Hepatocyte (in vitro differentiated cells): ENCODE data around the gene KRTAP12-2. TPM values are rescaled to one million over a fixed set of nuclear protein-coding genes. Genes with fewer than 3 reads are reported as not detected.
"Not testable (repeated sequence)": the region's sequence is repeated elsewhere in the genome, so short reads cannot be mapped to it uniquely, and the experiment has no call there.

Source experiments
- DNase-seq: peaks from one replicate; pipeline ENCODE4 v3.0.0-alpha.2; 2016; ENCODE audit warnings: low spot score
- H2AFZ ChIP-seq: fragments of 200-600 bp; sonication (generic); 2 replicates; pipeline ENCODE4 v1.6.0; 2016; ENCODE audit warnings: antibody characterized with exemption, mild to moderate bottlenecking
- H3K27ac ChIP-seq: fragments of 200-600 bp; sonication (generic); 2 replicates; pipeline ENCODE4 v1.5.1; 2016; ENCODE audit warnings: mild to moderate bottlenecking
- H3K27me3 ChIP-seq: fragments of 200-600 bp; sonication (generic); 2 replicates; pipeline ENCODE4 v1.6.1; 2016
- H3K36me3 ChIP-seq: fragments of 200-600 bp; sonication (generic); replicated peaks from 2 replicates; pipeline ENCODE4 v1.5.1; 2016; ENCODE audit warnings: low read depth; ENCODE audit not compliant: insufficient read depth
- H3K4me1 ChIP-seq: fragments of 200-600 bp; sonication (generic); 2 replicates; pipeline ENCODE4 v1.5.1; 2016; ENCODE audit warnings: mild to moderate bottlenecking, moderate library complexity; ENCODE audit not compliant: insufficient read depth
- H3K4me2 ChIP-seq: fragments of 200-600 bp; sonication (generic); 2 replicates; pipeline ENCODE4 v1.6.0; 2016
- H3K4me3 ChIP-seq: fragments of 200-600 bp; sonication (generic); 2 replicates; pipeline ENCODE4 v1.5.1; 2016; ENCODE audit warnings: mild to moderate bottlenecking
- H3K79me2 ChIP-seq: fragments of 200-600 bp; sonication (generic); 2 replicates; pipeline ENCODE4 v1.6.0; 2017; ENCODE audit warnings: mild to moderate bottlenecking
- H3K9me2 ChIP-seq: fragments of 200-600 bp; sonication (generic); replicated peaks from 2 replicates; pipeline ENCODE4 v1.6.0; 2017; ENCODE audit warnings: mild to moderate bottlenecking; ENCODE audit not compliant: insufficient read depth
- H3K9me3 ChIP-seq: fragments of 200-600 bp; sonication (generic); 2 replicates; pipeline ENCODE4 v1.5.1; 2016; ENCODE audit warnings: low read depth, mild to moderate bottlenecking
- H4K20me1 ChIP-seq: fragments of 200-600 bp; sonication (generic); 2 replicates; pipeline ENCODE4 v1.6.0; 2016; ENCODE audit warnings: mild to moderate bottlenecking; ENCODE audit not compliant: insufficient read depth, poor library complexity, severe bottlenecking
- EZH2 ChIP-seq: fragments of 200-600 bp; sonication (generic); IDR thresholded peaks from 2 replicates; pipeline ENCODE4 v1.6.1; 2016; ENCODE audit warnings: antibody characterized with exemption, mild to moderate bottlenecking, borderline replicate concordance
- EZH2phosphoT487 ChIP-seq: fragments of 200-600 bp; sonication (generic); IDR thresholded peaks from one replicate; pipeline ENCODE4 v1.6.1; 2018; ENCODE audit warnings: antibody characterized with exemption, mild to moderate bottlenecking, low read depth, moderate library complexity; ENCODE audit not compliant: unreplicated experiment, severe bottlenecking
- WGBS: methylation state at CpG from one replicate; pipeline ENCODE4 v1.1.6; 2016; ENCODE audit warnings: low lambda C conversion rate; ENCODE audit errors: missing lambda C conversion rate; 5-methylcytosine and 5-hydroxymethylcytosine counted together
- polyA plus RNA-seq: library from polyadenylated mRNA; unstranded; fragments of >200 nt; fragmentation: Nextera tagmentation; extraction: Ambion mirVana; gene quantifications from 2 replicates; pipeline ENCODE4 v1.2.1, GENCODE V29; 2016
- total RNA-seq: library from RNA; depleted of rRNA; stranded (reverse); fragments of >200 nt; gene quantifications from 2 replicates; pipeline ENCODE4 v1.2.3, GENCODE V29; 2014
- TF ChIP-seq, protein P1 (sequence below): fragments of 200-600 bp; sonication (generic); IDR thresholded peaks from 2 replicates; pipeline ENCODE4 v1.5.1; 2016; ENCODE audit warnings: antibody characterized with exemption, mild to moderate bottlenecking; ENCODE audit not compliant: poor library complexity

KRTAP12-2 gene
- total and polyA plus RNA-seq, 2 experiments from 2014 or later: not detected

DNA sequence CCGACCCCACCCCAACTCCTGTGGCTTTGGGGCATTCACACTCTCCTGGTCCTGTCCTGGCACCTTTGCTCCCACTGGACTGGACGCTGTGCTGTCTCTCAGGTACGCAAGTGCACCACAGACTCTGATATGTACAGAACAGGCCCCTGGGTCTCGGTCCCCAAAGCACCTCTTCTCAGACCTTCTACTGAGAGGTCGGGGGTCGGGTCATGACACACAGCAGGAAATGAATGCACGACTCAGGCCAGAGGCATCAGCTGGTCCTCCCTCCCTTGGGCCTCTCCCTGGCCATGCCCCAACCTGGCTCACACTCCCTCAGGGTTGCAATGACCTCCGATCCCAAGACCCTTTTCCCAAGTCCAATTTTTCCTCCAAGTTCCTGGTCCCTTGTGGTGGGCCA is 28.5 kb upstream of the KRTAP12-2 start:
- WGBS: 78% methylated on average over 8 of the region's 8 CpGs
- H3K27ac ChIP-seq: no peak overlapping the region
- H4K20me1 ChIP-seq: no peaks in the 10 kb centered on the region
- peaks cover 8% of the 10 kb centered on the region for H3K9me3 ChIP-seq
- H3K4me3 ChIP-seq: no peak overlapping the region
- no peaks in the 10 kb centered on the region for H3K9me2 ChIP-seq
- peaks cover 3% of the 10 kb centered on the region for H3K4me1 ChIP-seq
- H3K36me3 ChIP-seq: no peaks in the 10 kb centered on the region
- H3K79me2 ChIP-seq: no peaks in the 10 kb centered on the region
- peaks cover 18% of the 10 kb centered on the region for H3K27me3 ChIP-seq
- no peak overlapping the region for H3K4me2 ChIP-seq
- H2AFZ ChIP-seq: no peak overlapping the region
- TF ChIP-seq, protein P1, sequence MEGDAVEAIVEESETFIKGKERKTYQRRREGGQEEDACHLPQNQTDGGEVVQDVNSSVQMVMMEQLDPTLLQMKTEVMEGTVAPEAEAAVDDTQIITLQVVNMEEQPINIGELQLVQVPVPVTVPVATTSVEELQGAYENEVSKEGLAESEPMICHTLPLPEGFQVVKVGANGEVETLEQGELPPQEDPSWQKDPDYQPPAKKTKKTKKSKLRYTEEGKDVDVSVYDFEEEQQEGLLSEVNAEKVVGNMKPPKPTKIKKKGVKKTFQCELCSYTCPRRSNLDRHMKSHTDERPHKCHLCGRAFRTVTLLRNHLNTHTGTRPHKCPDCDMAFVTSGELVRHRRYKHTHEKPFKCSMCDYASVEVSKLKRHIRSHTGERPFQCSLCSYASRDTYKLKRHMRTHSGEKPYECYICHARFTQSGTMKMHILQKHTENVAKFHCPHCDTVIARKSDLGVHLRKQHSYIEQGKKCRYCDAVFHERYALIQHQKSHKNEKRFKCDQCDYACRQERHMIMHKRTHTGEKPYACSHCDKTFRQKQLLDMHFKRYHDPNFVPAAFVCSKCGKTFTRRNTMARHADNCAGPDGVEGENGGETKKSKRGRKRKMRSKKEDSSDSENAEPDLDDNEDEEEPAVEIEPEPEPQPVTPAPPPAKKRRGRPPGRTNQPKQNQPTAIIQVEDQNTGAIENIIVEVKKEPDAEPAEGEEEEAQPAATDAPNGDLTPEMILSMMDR: no peak
- TF ChIP-seq EZH2: no peak
- no peak for TF ChIP-seq EZH2phosphoT487
- DNase-seq: no peak

DNA sequence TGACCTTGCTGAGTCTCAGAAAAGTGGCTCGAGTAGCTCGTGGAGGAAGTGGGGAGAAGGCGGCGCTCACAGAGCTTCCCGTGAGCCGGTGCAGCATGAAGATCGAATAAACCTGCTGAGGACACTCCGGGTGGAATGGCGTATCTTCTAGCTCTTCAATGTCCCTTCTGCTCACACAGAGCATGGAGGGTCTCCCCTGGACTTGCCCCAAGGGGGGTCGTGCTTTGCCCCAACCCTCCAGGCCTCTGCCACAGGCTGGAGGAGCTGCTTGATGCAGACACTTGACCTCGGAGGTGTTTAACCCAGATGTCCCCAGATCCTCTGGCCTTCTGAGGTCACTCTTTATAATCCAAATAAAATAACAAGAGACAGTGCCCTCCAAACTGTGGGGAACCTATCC is 28.0 kb upstream of the KRTAP12-2 start:
- Histone ChIP-seq H3K27ac (no peak overlapping the region), H2AFZ (no peak overlapping the region), H3K9me2 (no peaks in the 10 kb centered on the region), H3K27me3 (peaks cover 17% of the 10 kb centered on the region), H4K20me1 (no peaks in the 10 kb centered on the region), H3K9me3 (peaks cover 8% of the 10 kb centered on the region), H3K36me3 (no peaks in the 10 kb centered on the region), H3K79me2 (no peaks in the 10 kb centered on the region), H3K4me3 (no peak overlapping the region), H3K4me2 (no peak overlapping the region), H3K4me1 (peaks cover 3% of the 10 kb centered on the region)
- TF ChIP-seq, protein P1: no peak
- TF ChIP-seq EZH2 (no peak), EZH2phosphoT487 (no peak)
- no peak for DNase-seq
- WGBS: 82% methylated on average over 11 of the region's 11 CpGs

DNA sequence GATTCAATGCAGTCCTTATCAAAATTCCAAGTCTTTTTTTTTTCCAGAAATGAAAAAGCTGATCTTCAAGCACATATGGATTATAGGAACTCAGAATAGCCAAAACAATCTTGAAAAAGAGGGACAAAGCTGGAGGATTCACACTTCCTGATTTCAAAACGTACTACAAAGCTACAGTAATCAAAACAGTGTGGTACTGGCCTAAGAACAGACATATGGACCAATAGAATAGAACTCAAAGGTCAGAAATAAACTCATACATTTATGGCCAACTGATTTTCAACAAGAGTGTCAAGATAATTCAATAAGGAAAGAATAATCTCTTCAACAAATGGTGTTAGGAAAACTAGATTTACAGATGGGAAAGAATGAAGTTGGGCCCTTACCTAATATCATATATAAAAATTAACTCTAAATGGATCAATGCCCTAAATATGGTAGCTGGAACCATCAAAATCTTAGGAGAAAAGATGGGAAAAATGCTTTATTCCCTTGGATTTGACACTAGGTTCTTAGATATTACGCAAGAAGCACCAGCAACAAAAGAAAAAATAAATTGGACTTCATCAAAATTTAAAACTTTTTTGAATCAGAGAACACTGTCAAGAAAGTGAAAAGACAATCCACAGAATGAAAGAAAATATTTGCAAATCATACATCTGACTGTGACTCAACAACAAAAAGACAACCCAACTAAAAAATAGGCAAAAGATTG is 26.2 kb upstream of the KRTAP12-2 start:
- TF ChIP-seq EZH2phosphoT487: no peak
- no peak for TF ChIP-seq EZH2
- TF ChIP-seq, protein P1: no peak
- no peaks in the 10 kb centered on the region for H3K79me2 ChIP-seq
- no peak overlapping the region for H3K4me2 ChIP-seq
- H3K27me3 ChIP-seq: peaks cover 8% of the 10 kb centered on the region
- no peaks in the 10 kb centered on the region for H3K36me3 ChIP-seq
- 48% methylated on average over 2 of the region's 2 CpGs for WGBS
- H3K9me3 ChIP-seq: peaks cover 8% of the 10 kb centered on the region
- H3K9me2 ChIP-seq: no peaks in the 10 kb centered on the region
- H3K4me1 ChIP-seq: no peaks in the 10 kb centered on the region
- H2AFZ ChIP-seq: no peak overlapping the region
- H3K27ac ChIP-seq: no peak overlapping the region
- no peak overlapping the region for H3K4me3 ChIP-seq
- H4K20me1 ChIP-seq: no peaks in the 10 kb centered on the region
- DNase-seq: no peak

DNA sequence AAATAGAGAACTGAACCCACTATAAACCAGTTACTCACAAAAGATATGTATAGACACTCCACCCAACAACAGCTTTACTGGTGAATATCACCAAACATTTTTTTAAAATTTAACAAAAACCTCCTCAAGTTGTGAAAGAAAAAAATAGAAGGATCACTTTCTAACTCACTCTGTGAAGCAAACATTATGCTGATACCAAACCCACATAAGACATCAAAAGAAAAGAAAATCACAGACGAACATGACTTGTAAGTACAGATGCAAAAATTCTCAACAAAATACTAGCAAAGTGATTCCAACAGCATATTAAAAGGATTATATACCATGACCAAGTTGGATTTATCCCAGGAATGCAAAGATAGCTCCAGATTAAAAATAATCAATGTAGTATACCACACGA is 25.0 kb upstream of the KRTAP12-2 start:
- WGBS: 76% methylated on average over 2 of the region's 2 CpGs

DNA sequence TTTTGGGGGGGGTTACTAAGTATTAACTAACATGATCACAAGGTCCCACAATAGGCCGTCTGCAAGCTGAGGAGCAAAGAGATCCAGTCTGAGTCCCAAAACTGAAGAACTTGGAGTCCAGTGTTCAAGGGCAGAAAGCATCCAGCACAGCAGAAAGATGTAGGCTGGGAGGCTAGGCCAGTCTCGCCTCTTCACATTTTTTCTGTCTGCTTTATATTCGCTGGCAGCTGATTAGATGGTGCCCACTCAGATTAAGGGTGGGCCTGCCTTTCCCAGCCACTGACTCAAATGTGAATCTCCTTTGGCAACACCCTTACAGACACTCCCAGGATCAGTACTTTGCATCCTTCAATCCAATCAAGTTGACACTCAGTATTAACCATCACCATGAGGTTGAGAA is 23.0 kb upstream of the KRTAP12-2 start:
- not testable (repeated sequence) for H3K79me2 ChIP-seq, H3K9me3 ChIP-seq, H3K36me3 ChIP-seq, H3K9me2 ChIP-seq, H3K4me1 ChIP-seq, H3K4me3 ChIP-seq, H2AFZ ChIP-seq, DNase-seq, H3K4me2 ChIP-seq, H4K20me1 ChIP-seq, H3K27ac ChIP-seq
- WGBS: 90% methylated on average over 3 of the region's 3 CpGs
- H3K27me3 ChIP-seq: peaks cover 21% of the 10 kb centered on the region

More for the DNA sequence above, 25.0 kb upstream of the KRTAP12-2 start:
- no peaks in the 10 kb centered on the region for H3K4me1 ChIP-seq
- H3K27ac ChIP-seq: no peak overlapping the region
- H3K4me3 ChIP-seq: no peak overlapping the region
- no peaks in the 10 kb centered on the region for H3K36me3 ChIP-seq
- peaks cover 18% of the 10 kb centered on the region for H3K27me3 ChIP-seq
- no peaks in the 10 kb centered on the region for H4K20me1 ChIP-seq
- H3K79me2 ChIP-seq: no peaks in the 10 kb centered on the region
- TF ChIP-seq, protein P1: no peak
- H3K9me2 ChIP-seq: no peaks in the 10 kb centered on the region
- peaks cover 8% of the 10 kb centered on the region for H3K9me3 ChIP-seq
- no peak overlapping the region for H3K4me2 ChIP-seq
- DNase-seq: no peak
- H2AFZ ChIP-seq: no peak overlapping the region
